Measurements from ENCODE around the gene RNH1. TPM values are rescaled to one million over a fixed set of nuclear protein-coding genes. Genes with fewer than 3 reads are reported as not detected.
"Not testable (repeated sequence)": the region's sequence is repeated elsewhere in the genome, so short reads cannot be mapped to it uniquely, and the experiment has no call there.

The RNH1 gene
- polyA plus RNA-seq, 1 experiment: 260 TPM

- TF ChIP-seq, protein P1, sequence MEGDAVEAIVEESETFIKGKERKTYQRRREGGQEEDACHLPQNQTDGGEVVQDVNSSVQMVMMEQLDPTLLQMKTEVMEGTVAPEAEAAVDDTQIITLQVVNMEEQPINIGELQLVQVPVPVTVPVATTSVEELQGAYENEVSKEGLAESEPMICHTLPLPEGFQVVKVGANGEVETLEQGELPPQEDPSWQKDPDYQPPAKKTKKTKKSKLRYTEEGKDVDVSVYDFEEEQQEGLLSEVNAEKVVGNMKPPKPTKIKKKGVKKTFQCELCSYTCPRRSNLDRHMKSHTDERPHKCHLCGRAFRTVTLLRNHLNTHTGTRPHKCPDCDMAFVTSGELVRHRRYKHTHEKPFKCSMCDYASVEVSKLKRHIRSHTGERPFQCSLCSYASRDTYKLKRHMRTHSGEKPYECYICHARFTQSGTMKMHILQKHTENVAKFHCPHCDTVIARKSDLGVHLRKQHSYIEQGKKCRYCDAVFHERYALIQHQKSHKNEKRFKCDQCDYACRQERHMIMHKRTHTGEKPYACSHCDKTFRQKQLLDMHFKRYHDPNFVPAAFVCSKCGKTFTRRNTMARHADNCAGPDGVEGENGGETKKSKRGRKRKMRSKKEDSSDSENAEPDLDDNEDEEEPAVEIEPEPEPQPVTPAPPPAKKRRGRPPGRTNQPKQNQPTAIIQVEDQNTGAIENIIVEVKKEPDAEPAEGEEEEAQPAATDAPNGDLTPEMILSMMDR (IDR thresholded peaks at IDR 0.05; ENCODE audit: insufficient read depth, low read depth, low read length): no peak
- ChIA-PET CTCF (interaction anchor here (4.0 kb wide), 1 partner anchor 8 kb away, joined by 19 read pairs; no protein-coding TSS in a partner anchor), POLR2A (no interaction called here)
- H3K27me3 ChIP-seq (ENCODE audit: control insufficient read depth, insufficient read depth, low read length): no peaks in the 10 kb centered on the region
- H3K4me3 ChIP-seq (ENCODE audit: low read depth, low read length): no peak overlapping the region
- DNase-seq (ENCODE audit: low read depth): no peak
- H3K36me3 ChIP-seq (ENCODE audit: control insufficient read depth, insufficient read depth, low read length): no peaks in the 10 kb centered on the region; the same call in 1 of the 2 replicates
These were observed 19.1 kb upstream of the RNH1 start for GRCh38 chr11:526192-526591.

GRCh38 chr11:521177-521688 lies 14.2 kb upstream of the RNH1 start:
- Histone ChIP-seq H3K27me3 (ENCODE audit: control insufficient read depth, insufficient read depth, low read length) (no peaks in the 10 kb centered on the region), H3K4me3 (ENCODE audit: low read depth, low read length) (no peak overlapping the region), H3K36me3 (ENCODE audit: control insufficient read depth, insufficient read depth, low read length) (no peaks in the 10 kb centered on the region)
- ChIA-PET CTCF (interaction anchor here (0.7 to 1.9 kb wide), 3 partner anchors 8 to 292 kb away, joined by 3 to 5 read pairs (median 4); no protein-coding TSS in a partner anchor), POLR2A (no interaction called here)
- TF ChIP-seq, protein P1 (IDR thresholded peaks at IDR 0.05; ENCODE audit: insufficient read depth, low read depth, low read length): no peak
- DNase-seq (ENCODE audit: low read depth): no peak

DNA sequence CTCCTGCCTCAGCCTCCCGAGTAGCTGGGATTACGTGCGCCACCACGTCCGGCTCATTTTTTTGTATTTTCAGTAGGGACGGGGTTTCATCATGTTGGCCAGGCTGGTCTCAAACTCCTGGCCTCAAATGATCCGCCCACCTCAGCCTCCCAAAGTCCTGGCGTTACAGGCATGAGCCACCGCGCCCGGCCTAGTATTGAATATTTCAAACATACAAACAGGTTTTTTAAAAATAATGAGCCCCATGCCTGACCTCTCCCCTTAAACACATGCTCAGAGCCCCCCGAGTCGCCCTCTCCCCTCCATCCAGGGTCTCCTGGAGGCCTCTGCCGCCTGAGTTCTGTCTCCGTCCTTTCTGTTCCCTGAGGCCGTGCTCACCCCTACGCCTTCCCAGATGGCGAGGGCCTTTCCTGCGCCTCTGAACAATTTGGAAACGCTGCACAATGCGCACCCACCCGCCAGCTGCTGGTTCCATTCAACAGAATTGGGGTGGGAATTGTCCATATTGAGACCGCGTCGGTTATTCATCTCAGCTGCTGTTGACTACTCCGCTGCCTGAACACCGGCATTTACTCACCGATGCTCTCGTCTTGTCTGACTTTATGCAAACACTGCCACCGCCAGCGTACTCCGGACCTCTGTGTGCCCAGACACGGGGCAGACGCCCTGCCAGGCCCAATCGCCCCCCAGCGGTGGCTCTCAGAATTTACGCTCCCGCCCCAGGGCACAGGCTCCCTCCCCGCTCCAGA lies 13.6 kb upstream of the RNH1 start:
- TF ChIP-seq, protein P1 (IDR thresholded peaks at IDR 0.05; ENCODE audit: insufficient read depth, low read depth, low read length): no peak
- no peaks in the 10 kb centered on the region for H3K36me3 ChIP-seq (ENCODE audit: control insufficient read depth, insufficient read depth, low read length)
- CTCF ChIA-PET: interaction anchor here (1.6 to 1.9 kb wide), 2 partner anchors 9 to 14 kb away, joined by 4 to 5 read pairs; no protein-coding TSS in a partner anchor
- no peak overlapping the region for H3K4me3 ChIP-seq (ENCODE audit: low read depth, low read length)
- POLR2A ChIA-PET: no interaction called here
- no peak for DNase-seq (ENCODE audit: low read depth)
- H3K27me3 ChIP-seq (ENCODE audit: control insufficient read depth, insufficient read depth, low read length): no peaks in the 10 kb centered on the region

- H3K4me3 ChIP-seq (ENCODE audit: low read depth, low read length): peak overlapping the region; percentile 35
- ChIA-PET POLR2A (no interaction called here), CTCF (interaction anchor here (0.5 to 1.8 kb wide), 30 partner anchors 10 to 268 kb away, joined by 3 to 19 read pairs (median 3); partner anchors contain the start of gene RNH1)
These were observed 11.6 kb upstream of the RNH1 start for GRCh38 chr11:518463-519202.

GRCh38 chr11:516918-517685 lies 10.1 kb upstream of the RNH1 start:
- DNase-seq (ENCODE audit: low read depth); CTCF ChIA-PET; H3K4me3 ChIP-seq (ENCODE audit: low read depth, low read length); H3K27me3 ChIP-seq (ENCODE audit: control insufficient read depth, insufficient read depth, low read length); H3K36me3 ChIP-seq (ENCODE audit: control insufficient read depth, insufficient read depth, low read length); POLR2A ChIA-PET: not testable (repeated sequence)

More at GRCh38 chr11:518463-519202, 11.6 kb upstream of the RNH1 start:
- Histone ChIP-seq H3K27me3 (ENCODE audit: control insufficient read depth, insufficient read depth, low read length) (no peaks in the 10 kb centered on the region), H3K36me3 (ENCODE audit: control insufficient read depth, insufficient read depth, low read length) (peaks cover 1% of the 10 kb centered on the region; the same call in 1 of the 2 replicates)
- TF ChIP-seq, protein P1 (IDR thresholded peaks at IDR 0.05; ENCODE audit: insufficient read depth, low read depth, low read length): peak; percentile 56
- DNase-seq (ENCODE audit: low read depth): peak; percentile 94

All from BJ (cell line).